Activated T-helper 1 cell treated with Interleukin-2 at 50 U/mL for 16 hours (primary cell): ENCODE results near the gene RPL23.

Experiments used
- DNase-seq: peaks from one replicate; pipeline ENCODE4 v3.0.0-alpha.2; 2020; ENCODE audit warnings: low read depth

RPL23 gene

GRCh38 chr17:38883592-38884526 is 30.3 kb upstream of the RPL23 start:
- DNase-seq = no peak

- no peak for DNase-seq
Measured at GRCh38 chr17:38882870-38883269, 29.3 kb upstream of the RPL23 start.

- no peak for DNase-seq
Measured at GRCh38 chr17:38881600-38882191, 28.2 kb upstream of the RPL23 start.

- DNase-seq = no peak
Measured at GRCh38 chr17:38879878-38880665, 26.6 kb upstream of the RPL23 start.

- DNase-seq = no peak
Measured at GRCh38 chr17:38877130-38877851, 23.8 kb upstream of the RPL23 start.

GRCh38 chr17:38875477-38876075 is 22.1 kb upstream of the RPL23 start:
- DNase-seq = no peak

- no peak for DNase-seq
Measured at GRCh38 chr17:38874505-38875400, 21.2 kb upstream of the RPL23 start.

- DNase-seq = no peak
Measured at GRCh38 chr17:38873640-38874380, 20.3 kb upstream of the RPL23 start.

- no peak for DNase-seq
Measured at GRCh38 chr17:38872671-38873385, 19.3 kb upstream of the RPL23 start.

GRCh38 chr17:38872027-38872511 is 18.5 kb upstream of the RPL23 start:
- DNase-seq = no peak

GRCh38 chr17:38871247-38872015 is 17.9 kb upstream of the RPL23 start:
- DNase-seq = peak; percentile 51

- DNase-seq = peak; percentile 57
Measured at GRCh38 chr17:38870259-38871165, 17.0 kb upstream of the RPL23 start.

GRCh38 chr17:38869526-38870258 is 16.2 kb upstream of the RPL23 start, which contains the start of gene LASP1:
Gene LASP1 (plus strand): TSS chr17:38870058. CDS start chr17:38870190, 132 bp downstream.
- peak; percentile 88 for DNase-seq

GRCh38 chr17:38868817-38869525 is 15.4 kb upstream of the RPL23 start:
- DNase-seq = peak; percentile 77

- DNase-seq = no peak
Measured at GRCh38 chr17:38867968-38868816, 14.7 kb upstream of the RPL23 start.
